AG04450 (cell line): ENCODE measurements around the gene CYP4V2. TPM values are rescaled to one million over a fixed set of nuclear protein-coding genes. Genes with fewer than 3 reads are reported as not detected.

ENCODE experiments used
- CTCF ChIA-PET: fragments of 300-600, 350-600 bp; formaldehyde crosslinking; extraction: SDS; loops from one replicate; lab custom pipeline; 2022; ENCODE audit warnings: antibody characterized with exemption, inconsistent platforms; lab: Charles Lee
- POLR2A ChIA-PET: fragments of 350-600 bp; formaldehyde crosslinking; extraction: SDS; loops from one replicate; lab custom pipeline; 2021; ENCODE audit warnings: antibody characterized with exemption, inconsistent platforms; lab: Yijun Ruan, JAX
- DNase-seq: peaks from one replicate; pipeline ENCODE4 v3.0.0-alpha.2; 2011; ENCODE audit warnings: low read depth, low spot score
- H3K27ac ChIP-seq: one replicate; pipeline ENCODE4 v1.5.1; 2012; ENCODE audit warnings: low read depth, low read length, control low read depth
- H3K27me3 ChIP-seq: one replicate; pipeline ENCODE4 v1.6.0; 2012; ENCODE audit warnings: low read length; ENCODE audit not compliant: control insufficient read depth, insufficient read depth
- H3K4me3 ChIP-seq: 2 replicates; pipeline ENCODE4 v1.5.1; 2011; ENCODE audit warnings: mild to moderate bottlenecking, low read depth, low read length, control low read depth
- H3K9me3 ChIP-seq: 2 replicates; pipeline ENCODE4 v1.5.1; 2012; ENCODE audit warnings: low read length; ENCODE audit not compliant: control insufficient read depth, insufficient read depth
- CTCF ChIP-seq: IDR thresholded peaks from 2 replicates; pipeline ENCODE4 v1.5.1; 2011; ENCODE audit warnings: low read depth, low read length, control low read depth, inconsistent platforms
- polyA plus RNA-seq: library from polyadenylated mRNA; depleted of rRNA; stranded (reverse); fragments of >200 nt; gene quantifications from 2 replicates; pipeline ENCODE4 v1.2.3, GENCODE V29; 2011

Gene CYP4V2
- polyA plus RNA-seq, 1 experiment = 4.8 TPM

GRCh38 chr4:186227744-186228513 is 36.6 kb downstream of the CYP4V2 start:
- POLR2A ChIA-PET = no interaction called here
- Histone ChIP-seq H3K4me3 (no peak overlapping the region), H3K27me3 (no peaks in the 10 kb centered on the region), H3K9me3 (no peaks in the 10 kb centered on the region), H3K27ac (no peak overlapping the region)
- no peak for TF ChIP-seq CTCF
- DNase-seq = no peak
- CTCF ChIA-PET = no interaction called here

GRCh38 chr4:186228514-186228894 is 37.1 kb downstream of the CYP4V2 start:
- Histone ChIP-seq H3K4me3 (no peak overlapping the region), H3K27me3 (no peaks in the 10 kb centered on the region), H3K9me3 (no peaks in the 10 kb centered on the region), H3K27ac (no peak overlapping the region)
- no peak for TF ChIP-seq CTCF
- CTCF ChIA-PET = no interaction called here
- POLR2A ChIA-PET = no interaction called here
- no peak for DNase-seq

- TF ChIP-seq CTCF = no peak
- Histone ChIP-seq H3K9me3 (no peaks in the 10 kb centered on the region), H3K27ac (no peak overlapping the region), H3K4me3 (no peak overlapping the region), H3K27me3 (no peaks in the 10 kb centered on the region)
- no peak for DNase-seq
- ChIA-PET POLR2A (no interaction called here), CTCF (no interaction called here)
These were observed 43.0 kb downstream of the CYP4V2 start for GRCh38 chr4:186234367-186234766.

GRCh38 chr4:186236126-186236525 is 44.8 kb downstream of the CYP4V2 start:
- H3K4me3 ChIP-seq = no peak overlapping the region
- H3K9me3 ChIP-seq = no peaks in the 10 kb centered on the region
- ChIA-PET POLR2A (no interaction called here), CTCF (no interaction called here)
- no peak for DNase-seq
- TF ChIP-seq CTCF = no peak
- H3K27me3 ChIP-seq = no peaks in the 10 kb centered on the region
- no peak overlapping the region for H3K27ac ChIP-seq

GRCh38 chr4:186240452-186240847 is 49.1 kb downstream of the CYP4V2 start:
- no peak for DNase-seq
- TF ChIP-seq CTCF = no peak
- Histone ChIP-seq H3K27ac (no peak overlapping the region), H3K4me3 (no peak overlapping the region), H3K27me3 (no peaks in the 10 kb centered on the region), H3K9me3 (no peaks in the 10 kb centered on the region)
- ChIA-PET POLR2A (no interaction called here), CTCF (no interaction called here)
